Caco-2 (cell line): ENCODE data around the gene HNRNPC. TPM values are rescaled to one million over a fixed set of nuclear protein-coding genes. Genes with fewer than 3 reads are reported as not detected.
A peak's percentile ranks its signal among the peaks of the same experiment; 100 is the strongest.

Experiments
- BruUV-seq: library from RNA; stranded (reverse); fragments of 400-500 nt; replicated peaks from 2 replicates; lab custom pipeline; 2021; lab: Mats Ljungman, UMichigan
- CTCF ChIA-PET: fragments of 300-600 bp; sonication (Branson Sonifier 250); formaldehyde crosslinking; loops from one replicate; lab custom pipeline; 2022; ENCODE audit warnings: antibody characterized with exemption; lab: Charles Lee
- POLR2A ChIA-PET: fragments of 300-600 bp; sonication (Branson Sonifier 250); formaldehyde crosslinking; loops from one replicate; lab custom pipeline; 2022; ENCODE audit warnings: antibody characterized with exemption; lab: Charles Lee
- DNase-seq, 2 experiments: peaks; one replicate each; pipeline versions ENCODE4 v3.0.0 to v3.0.0-alpha.2; 2020 to 2022
- H3K27me3 ChIP-seq: replicated peaks from 2 replicates; pipeline ENCODE4 v1.6.0; 2011; ENCODE audit warnings: low read length; ENCODE audit not compliant: control insufficient read depth, insufficient read depth
- H3K36me3 ChIP-seq: 2 replicates; pipeline ENCODE4 v1.5.1; 2011; ENCODE audit warnings: low read length; ENCODE audit not compliant: control insufficient read depth, insufficient read depth
- H3K4me1 ChIP-seq: fragments of 250-450 bp; sonication (Bioruptor Pico); 2 replicates; pipeline ENCODE4 v1.5.1; 2020; ENCODE audit warnings: mild to moderate bottlenecking
- H3K4me3 ChIP-seq: 2 replicates; pipeline ENCODE4 v1.5.1; 2011; ENCODE audit warnings: low read depth, mild to moderate bottlenecking, control low read depth, low read length
- H3K9me3 ChIP-seq: fragments of 250-450 bp; sonication (Bioruptor Pico); 2 replicates; pipeline ENCODE4 v1.5.1; 2020; ENCODE audit warnings: mild to moderate bottlenecking, moderate library complexity
- H3K27ac Mint-ChIP-seq: one replicate; pipeline ENCODE4 v1.8.0; 2022; ENCODE audit warnings: mixed read lengths; ENCODE audit not compliant: unreplicated experiment
- H3K27me3 Mint-ChIP-seq: one replicate; pipeline ENCODE4 v1.8.0; 2022; ENCODE audit warnings: mixed read lengths; ENCODE audit not compliant: insufficient read depth, unreplicated experiment
- H3K36me3 Mint-ChIP-seq: one replicate; pipeline ENCODE4 v1.8.0; 2022; ENCODE audit warnings: mild to moderate bottlenecking, mixed read lengths; ENCODE audit not compliant: insufficient read depth, unreplicated experiment
- H3K4me1 Mint-ChIP-seq: one replicate; pipeline ENCODE4 v1.8.0; 2022; ENCODE audit warnings: low read depth, mixed read lengths; ENCODE audit not compliant: unreplicated experiment
- H3K4me3 Mint-ChIP-seq: one replicate; pipeline ENCODE4 v1.8.0; 2022; ENCODE audit warnings: mild to moderate bottlenecking, moderate library complexity, mixed read lengths; ENCODE audit not compliant: unreplicated experiment
- H3K9me3 Mint-ChIP-seq: one replicate; pipeline ENCODE4 v1.8.0; 2022; ENCODE audit warnings: mixed read lengths; ENCODE audit not compliant: unreplicated experiment
- CTCF ChIP-seq, 2 experiments: fragments of 200-600 bp in 1 of 2; IDR thresholded peaks; 1 replicate in 1 of 2; 2 replicates in 1 of 2; pipeline versions ENCODE4 v1.5.1 to v1.8.0; 2011 to 2022; ENCODE audit warnings: antibody characterized with exemption in 1 of 2, control low read depth in 1 of 2, inconsistent platforms in 1 of 2, low read depth in 1 of 2, low read length in 1 of 2, mild to moderate bottlenecking in 1 of 2, moderate library complexity in 1 of 2; ENCODE audit not compliant: insufficient read depth in 1 of 2, severe bottlenecking in 1 of 2, unreplicated experiment in 1 of 2
- intact Hi-C: fragments of 100-400 bp; cut with micrococcal nuclease; formaldehyde crosslinking; loops from one replicate; pipeline ENCODE4 v1.10.0; 2022; ENCODE audit not compliant: unreplicated experiment
- total RNA-seq: library from RNA; stranded (reverse); gene quantifications from 2 replicates; pipeline ENCODE4 v1.2.3, GENCODE V29; 2022

Gene HNRNPC
- total RNA-seq, 1 experiment from 2014 or later, result 512 TPM

GRCh38 chr14:21233457-21234076, 35.7 kb downstream of the HNRNPC start:
- no peaks in the 10 kb centered on the region for H3K27me3 ChIP-seq
- peak in 1 of 2 experiments; percentile 35 for DNase-seq
- Mint-ChIP-seq H3K4me3 (no peak overlapping the region), H3K9me3 (no peaks in the 10 kb centered on the region), H3K36me3 (peaks cover 97% of the 10 kb centered on the region), H3K27ac (no peak overlapping the region), H3K27me3 (no peaks in the 10 kb centered on the region), H3K4me1 (peaks cover 16% of the 10 kb centered on the region)
- no TSS peak for BruUV-seq
- intact Hi-C loops, result loop anchor here (10.0 kb wide), 1 partner anchor 151 kb away; the partner anchor contains the start of gene SUPT16H
- no peak overlapping the region for H3K4me3 ChIP-seq
- no peaks in the 10 kb centered on the region for H3K9me3 ChIP-seq
- 0 out of 2 replicates have a peak, but pooled peaks cover 7% of the 10 kb centered on the region for H3K4me1 ChIP-seq
- TF ChIP-seq CTCF (IDR thresholded peaks at IDR 0.05; ENCODE audit: insufficient read depth in 1 of 2, low read depth in 1 of 2, low read length in 1 of 2, severe bottlenecking in 1 of 2, unreplicated experiment in 1 of 2), result peak; percentile 12 to 34
- CTCF ChIA-PET, result interaction anchor here (0.6 kb wide), 1 partner anchor 102 kb away, joined by 3 read pairs; no protein-coding TSS in a partner anchor
- H3K36me3 ChIP-seq, result peaks cover 4% of the 10 kb centered on the region
- POLR2A ChIA-PET, result interaction anchor here (0.6 kb wide), 1 partner anchor 151 kb away, joined by 3 read pairs; no protein-coding TSS in a partner anchor

- H3K27ac Mint-ChIP-seq, result peak overlapping the region; percentile 5
- H3K4me1 Mint-ChIP-seq, result peaks cover 23% of the 10 kb centered on the region
- intact Hi-C loops, result loop anchor here (10.0 kb wide), 1 partner anchor 154 kb away; the partner anchor contains the start of gene SUPT16H
- no peaks in the 10 kb centered on the region for H3K27me3 ChIP-seq
- no peaks in the 10 kb centered on the region for H3K9me3 Mint-ChIP-seq
- BruUV-seq, result no TSS peak
- no peak for TF ChIP-seq CTCF (IDR thresholded peaks at IDR 0.05; ENCODE audit: insufficient read depth in 1 of 2, low read depth in 1 of 2, low read length in 1 of 2, severe bottlenecking in 1 of 2, unreplicated experiment in 1 of 2)
- peaks cover 4% of the 10 kb centered on the region for H3K36me3 ChIP-seq
- H3K27me3 Mint-ChIP-seq, result no peaks in the 10 kb centered on the region
- peaks cover 16% of the 10 kb centered on the region for H3K4me1 ChIP-seq
- DNase-seq, result no peak
- no peak overlapping the region for H3K4me3 ChIP-seq
- ChIA-PET CTCF (no interaction called here), POLR2A (no interaction called here)
- no peaks in the 10 kb centered on the region for H3K9me3 ChIP-seq
- H3K4me3 Mint-ChIP-seq, result no peak overlapping the region
- peaks cover 97% of the 10 kb centered on the region for H3K36me3 Mint-ChIP-seq
Measured at GRCh38 chr14:21231020-21231652, 38.1 kb downstream of the HNRNPC start.

- Mint-ChIP-seq H3K27ac (no peak overlapping the region), H3K36me3 (peaks cover 100% of the 10 kb centered on the region), H3K4me1 (peaks cover 17% of the 10 kb centered on the region), H3K9me3 (no peaks in the 10 kb centered on the region), H3K4me3 (no peak overlapping the region), H3K27me3 (no peaks in the 10 kb centered on the region)
- Histone ChIP-seq H3K9me3 (no peaks in the 10 kb centered on the region), H3K36me3 (peaks cover 4% of the 10 kb centered on the region), H3K27me3 (no peaks in the 10 kb centered on the region), H3K4me3 (no peak overlapping the region), H3K4me1 (peaks cover 16% of the 10 kb centered on the region)
- POLR2A ChIA-PET, result interaction anchor here (0.5 kb wide), 1 partner anchor 23 kb away, joined by 14 read pairs; no protein-coding TSS in a partner anchor
- CTCF ChIA-PET, result no interaction called here
- no peak for TF ChIP-seq CTCF (IDR thresholded peaks at IDR 0.05; ENCODE audit: insufficient read depth in 1 of 2, low read depth in 1 of 2, low read length in 1 of 2, severe bottlenecking in 1 of 2, unreplicated experiment in 1 of 2)
- no TSS peak for BruUV-seq
- intact Hi-C loops, result loop anchor here (10.0 kb wide), 1 partner anchor 155 kb away; the partner anchor contains the start of gene SUPT16H
- DNase-seq, result no peak
Measured at GRCh38 chr14:21229821-21230220, 39.4 kb downstream of the HNRNPC start.
